Psoas muscle (tissue), 8 donors: ENCODE measurements around the gene SLC36A3. TPM values are rescaled to one million over a fixed set of nuclear protein-coding genes. Genes with fewer than 3 reads are reported as not detected.

Experiments used
- ATAC-seq, 4 donors: fragments of 200-7000 bp; cut with Tn5 transposase; one replicate each; pipeline ENCODE4 v1.9.1; 2020; ENCODE audit warnings: moderate library complexity in 3 of 4, mild to moderate bottlenecking in 2 of 4
- DNase-seq, 2 donors: peaks; one replicate each; pipeline ENCODE4 v3.0.0-alpha.2; 2020
- H3K27ac ChIP-seq: fragments of 200-600 bp; one replicate; pipeline ENCODE4 v1.8.0; 2022
- H3K27me3 ChIP-seq, 3 donors: fragments of 200-600 bp in 1 of 3; one replicate each; pipeline versions ENCODE4 v1.6.1 to v1.8.0; 2013 to 2022; ENCODE audit warnings: low read length in 2 of 3, mild to moderate bottlenecking in 2 of 3, moderate library complexity in 1 of 3; ENCODE audit not compliant: insufficient read depth in 3 of 3
- H3K36me3 ChIP-seq, 2 donors: fragments of 200-600 bp in 1 of 2; one replicate each; pipeline versions ENCODE4 v1.6.1 to v1.8.0; 2013 to 2022; ENCODE audit warnings: low read depth in 1 of 2, mild to moderate bottlenecking in 1 of 2, moderate library complexity in 1 of 2; ENCODE audit not compliant: insufficient read depth in 1 of 2
- H3K4me1 ChIP-seq: fragments of 200-600 bp; one replicate; pipeline ENCODE4 v1.8.0; 2022
- H3K4me3 ChIP-seq: fragments of 200-600 bp; one replicate; pipeline ENCODE4 v1.8.0; 2022; ENCODE audit warnings: mild to moderate bottlenecking
- H3K9me3 ChIP-seq: fragments of 200-600 bp; one replicate; pipeline ENCODE4 v1.8.0; 2022
- WGBS, 3 donors: extraction: QIAGEN DNeasy Blood & Tissue Kit; methylation state at CpG; one replicate each; pipeline versions ENCODE4 v1.1.6 to v1.1.7; 2013; 5-methylcytosine and 5-hydroxymethylcytosine counted together
- intact Hi-C, 2 donors: fragments of 100-400 bp; cut with DNase I; formaldehyde crosslinking; loops; one replicate each; pipeline versions ENCODE4 v1.11.0 to v1.14.2; 2022
- polyA plus RNA-seq, 3 donors: library from polyadenylated mRNA; stranded (reverse); fragments of 200-250 nt; gene quantifications; one replicate each; pipeline ENCODE4 v1.2.3, GENCODE V29; 2013
- total RNA-seq, 4 donors: library from RNA; stranded (reverse); fragmentation: NEBNext Ultra II Directional in 2 of 4; extraction: Animal tissue kit (Norgen Biotek cat#: 25700) in 2 of 4; gene quantifications; one replicate each; pipeline versions ENCODE4 v1.2.1 to v1.2.4, GENCODE V29; 2021 to 2023
- TF ChIP-seq, protein P1 (sequence below): fragments of 200-600 bp; IDR thresholded peaks from one replicate; pipeline ENCODE4 v1.8.0; 2022; ENCODE audit warnings: antibody characterized with exemption
- donor health status: healthy with polysubstance abuse.
- donor health status: DM: no; HTN: no; CAD: no; lungs with moderate emphysema.
- donor health status: Bipolar disorder and iron deficiency.
- donor health status: healthy.
- donor health status: DM: yes; HTN: yes; CAD: no.
- donor health status: DM: no; HTN: no; CAD: no.
- donor health status: DM: no; HTN: no; CAD: no.
- donor health status: DM: yes; HTN: yes; CAD: no.

The SLC36A3 gene
- total and polyA plus RNA-seq, 7 donors = not detected

DNA sequence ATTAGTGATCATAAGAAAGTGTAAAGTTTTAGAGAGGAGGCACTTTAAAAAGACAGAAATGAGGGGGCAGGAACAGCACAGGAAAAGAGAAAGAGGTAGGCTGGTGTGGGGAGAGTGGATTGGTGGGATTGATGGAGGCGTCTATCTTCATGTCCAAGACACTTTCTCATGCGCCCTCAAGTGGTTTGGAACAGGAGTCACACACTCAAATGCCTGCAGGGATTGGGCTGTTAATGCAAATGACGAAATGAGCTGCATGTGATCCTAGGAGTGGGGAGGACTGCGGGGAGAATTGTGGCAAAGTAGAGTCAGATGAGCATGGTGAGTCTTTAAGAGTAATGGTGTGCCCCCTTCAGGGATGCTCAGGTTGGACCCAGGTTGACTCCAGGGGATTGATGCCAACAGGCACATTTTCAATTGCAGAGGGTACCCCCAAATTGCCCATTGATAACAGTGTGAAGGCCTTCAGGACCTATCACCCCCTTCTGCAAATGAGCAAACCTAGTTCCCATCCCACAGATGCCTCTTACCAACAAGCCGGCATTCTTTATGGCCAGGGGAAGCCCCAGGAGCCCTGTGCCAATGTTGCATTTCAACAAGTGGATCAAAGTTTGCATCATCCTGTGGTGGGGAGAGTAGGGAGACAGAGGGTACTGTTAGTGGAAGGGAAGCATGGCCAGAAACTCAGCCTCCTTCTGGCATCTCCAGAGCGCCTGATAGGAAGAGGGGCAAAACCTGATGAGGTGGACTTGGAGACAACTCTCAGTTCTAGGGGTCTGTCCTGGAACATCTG is 5.3 kb downstream of the SLC36A3 start:
- Histone ChIP-seq H3K36me3 (no peaks in the 10 kb centered on the region), H3K4me1 (no peaks in the 10 kb centered on the region), H3K9me3 (no peaks in the 10 kb centered on the region), H3K27ac (no peak overlapping the region), H3K4me3 (no peak overlapping the region), H3K27me3 (no peaks in the 10 kb centered on the region)
- TF ChIP-seq, protein P1, sequence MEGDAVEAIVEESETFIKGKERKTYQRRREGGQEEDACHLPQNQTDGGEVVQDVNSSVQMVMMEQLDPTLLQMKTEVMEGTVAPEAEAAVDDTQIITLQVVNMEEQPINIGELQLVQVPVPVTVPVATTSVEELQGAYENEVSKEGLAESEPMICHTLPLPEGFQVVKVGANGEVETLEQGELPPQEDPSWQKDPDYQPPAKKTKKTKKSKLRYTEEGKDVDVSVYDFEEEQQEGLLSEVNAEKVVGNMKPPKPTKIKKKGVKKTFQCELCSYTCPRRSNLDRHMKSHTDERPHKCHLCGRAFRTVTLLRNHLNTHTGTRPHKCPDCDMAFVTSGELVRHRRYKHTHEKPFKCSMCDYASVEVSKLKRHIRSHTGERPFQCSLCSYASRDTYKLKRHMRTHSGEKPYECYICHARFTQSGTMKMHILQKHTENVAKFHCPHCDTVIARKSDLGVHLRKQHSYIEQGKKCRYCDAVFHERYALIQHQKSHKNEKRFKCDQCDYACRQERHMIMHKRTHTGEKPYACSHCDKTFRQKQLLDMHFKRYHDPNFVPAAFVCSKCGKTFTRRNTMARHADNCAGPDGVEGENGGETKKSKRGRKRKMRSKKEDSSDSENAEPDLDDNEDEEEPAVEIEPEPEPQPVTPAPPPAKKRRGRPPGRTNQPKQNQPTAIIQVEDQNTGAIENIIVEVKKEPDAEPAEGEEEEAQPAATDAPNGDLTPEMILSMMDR = peak; percentile 22
- 31 to 90% (median 57%) methylated on average over 6 of the region's 6 CpGs for WGBS, 3 donors
- peak in 3 of 4 donors; percentile 57 to 75 (median 71) for ATAC-seq
- intact Hi-C loops = no loop called here
- no peak for DNase-seq

DNA sequence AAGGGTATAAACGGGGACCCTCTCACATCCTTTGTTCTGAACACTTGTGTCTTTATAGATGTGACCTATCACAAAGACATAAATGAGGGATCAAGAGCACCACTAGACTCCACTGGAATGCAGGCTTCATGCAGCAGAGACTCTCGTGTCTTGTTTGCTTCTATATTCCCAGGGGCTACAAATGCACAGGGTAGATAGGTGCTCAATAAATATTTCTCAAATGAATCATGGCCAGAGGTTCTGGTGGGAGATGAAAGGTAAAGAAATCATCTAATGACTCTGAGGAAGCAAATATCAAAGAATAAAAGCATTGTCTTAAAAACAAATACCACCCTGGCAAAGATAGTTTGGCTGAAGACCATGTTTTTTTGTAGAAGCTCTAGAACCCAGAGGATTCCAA is 6.6 kb downstream of the SLC36A3 start:
- Histone ChIP-seq H3K27ac (no peak overlapping the region), H3K4me3 (no peak overlapping the region), H3K4me1 (no peaks in the 10 kb centered on the region), H3K9me3 (no peaks in the 10 kb centered on the region), H3K27me3 (no peaks in the 10 kb centered on the region), H3K36me3 (no peaks in the 10 kb centered on the region)
- ATAC-seq (no peak), DNase-seq (no peak)
- WGBS, 3 donors = 70 to 73% (median 72%) methylated on average over 2 of the region's 2 CpGs
- intact Hi-C loops = no loop called here
- TF ChIP-seq, protein P1 = no peak

DNA sequence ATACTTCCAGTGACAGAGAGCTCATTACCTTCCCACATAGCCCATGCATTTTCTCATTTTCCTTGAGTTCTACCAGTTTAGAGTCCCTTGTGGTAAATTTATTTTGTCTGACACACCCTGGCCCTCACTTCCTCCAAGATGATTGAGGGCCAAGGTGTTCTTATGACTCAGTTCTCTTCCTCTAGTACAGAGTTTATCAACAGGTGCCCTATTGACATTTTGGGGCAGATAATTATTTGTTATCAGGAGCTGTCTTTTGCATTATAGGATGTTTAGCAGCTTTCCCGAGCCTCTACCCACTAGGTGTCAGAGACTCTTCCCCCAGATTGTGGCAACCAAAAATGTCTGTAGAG is 7.1 kb downstream of the SLC36A3 start:
- Histone ChIP-seq H3K27ac (no peak overlapping the region), H3K27me3 (no peaks in the 10 kb centered on the region), H3K4me3 (no peak overlapping the region), H3K36me3 (no peaks in the 10 kb centered on the region), H3K4me1 (no peaks in the 10 kb centered on the region), H3K9me3 (no peaks in the 10 kb centered on the region)
- 76 to 82% (median 78%) methylated on average over 1 of the region's 1 CpG for WGBS, 3 donors
- TF ChIP-seq, protein P1 = no peak
- DNase-seq (no peak), ATAC-seq (no peak)
- intact Hi-C loops = no loop called here

DNA sequence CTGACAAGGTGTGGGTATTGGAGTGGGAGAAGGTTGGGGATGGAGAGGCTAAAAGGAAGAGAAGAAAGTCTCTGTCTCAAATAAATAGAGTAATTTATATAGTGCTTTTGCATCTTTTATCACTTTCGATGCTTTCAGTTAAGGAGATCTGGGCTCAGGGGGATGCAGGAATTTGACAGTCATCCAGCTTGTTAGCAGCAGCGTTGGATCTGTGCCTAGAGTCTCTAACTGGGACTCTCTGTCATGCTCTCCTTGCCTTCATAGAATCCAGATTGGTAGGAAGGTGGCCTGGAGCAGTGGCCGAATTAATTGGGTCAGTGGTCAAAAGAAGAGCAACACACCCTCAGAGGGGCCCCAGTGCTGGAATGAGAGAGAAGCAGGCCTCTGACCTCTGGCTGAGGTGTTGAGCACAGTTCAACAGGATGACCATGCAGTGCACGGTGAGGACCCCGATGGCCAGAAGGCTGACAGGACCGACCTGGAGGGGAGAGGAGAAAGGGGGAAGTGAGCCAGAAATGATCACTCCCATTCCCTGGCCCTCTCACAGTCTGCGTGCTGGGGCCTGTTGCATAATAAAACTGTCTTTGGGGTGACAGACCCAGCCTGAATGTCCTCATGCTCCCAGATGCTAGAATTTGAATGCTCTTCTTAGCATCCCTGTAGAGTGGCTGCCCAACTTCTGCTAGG is 7.6 kb downstream of the SLC36A3 start:
- WGBS, 3 donors = 34 to 49% (median 43%) methylated on average over 7 of the region's 7 CpGs
- Histone ChIP-seq H3K36me3 (no peaks in the 10 kb centered on the region), H3K27ac (no peak overlapping the region), H3K4me3 (no peak overlapping the region), H3K9me3 (no peaks in the 10 kb centered on the region), H3K4me1 (no peaks in the 10 kb centered on the region), H3K27me3 (no peaks in the 10 kb centered on the region)
- no peak for ATAC-seq
- no peak for DNase-seq
- TF ChIP-seq, protein P1 = no peak
- intact Hi-C loops = no loop called here
